Smooth muscle cell (in vitro differentiated cells): Measurements from ENCODE around the gene MIPOL1. TPM values are rescaled to one million over a fixed set of nuclear protein-coding genes. Genes with fewer than 3 reads are reported as not detected.

Source experiments
- DNase-seq: peaks from one replicate; lab custom pipeline; 2025; ENCODE audit not compliant: unreplicated experiment; lab: John Stamatoyannopoulos, UW
- H2AFZ ChIP-seq: fragments of 200-600 bp; sonication (generic); 2 replicates; pipeline ENCODE4 v1.6.0; 2016; ENCODE audit warnings: antibody characterized with exemption, low read depth, mild to moderate bottlenecking
- H3F3A ChIP-seq: fragments of 200-600 bp; sonication (generic); 2 replicates; pipeline ENCODE4 v1.6.0; 2017; ENCODE audit warnings: antibody characterized with exemption, low read depth
- H3K27ac ChIP-seq: fragments of 200-600 bp; sonication (generic); 2 replicates; pipeline ENCODE4 v1.5.1; 2016; ENCODE audit warnings: low read depth, mild to moderate bottlenecking
- H3K27me3 ChIP-seq: fragments of 200-600 bp; sonication (generic); 2 replicates; pipeline ENCODE4 v1.6.1; 2016; ENCODE audit warnings: low read depth, mild to moderate bottlenecking
- H3K36me3 ChIP-seq: fragments of 200-600 bp; sonication (generic); 2 replicates; pipeline ENCODE4 v1.5.1; 2016; ENCODE audit warnings: low read depth
- H3K4me1 ChIP-seq: fragments of 200-600 bp; sonication (generic); 2 replicates; pipeline ENCODE4 v1.5.1; 2016; ENCODE audit warnings: low read depth
- H3K4me2 ChIP-seq: fragments of 200-600 bp; sonication (generic); 2 replicates; pipeline ENCODE4 v1.6.0; 2016; ENCODE audit warnings: mild to moderate bottlenecking
- H3K4me3 ChIP-seq: fragments of 200-600 bp; sonication (generic); 2 replicates; pipeline ENCODE4 v1.5.1; 2016; ENCODE audit warnings: mild to moderate bottlenecking
- H3K79me2 ChIP-seq: fragments of 200-600 bp; sonication (generic); 2 replicates; pipeline ENCODE4 v1.6.0; 2016; ENCODE audit warnings: low read depth, mild to moderate bottlenecking
- H3K9ac ChIP-seq: fragments of 200-600 bp; sonication (generic); 2 replicates; pipeline ENCODE4 v1.6.0; 2016; ENCODE audit warnings: low read depth
- H3K9me3 ChIP-seq: fragments of 200-600 bp; sonication (generic); replicated peaks from 2 replicates; pipeline ENCODE4 v1.5.1; 2016; ENCODE audit warnings: low read depth
- H4K20me1 ChIP-seq: fragments of 200-600 bp; sonication (generic); 2 replicates; pipeline ENCODE4 v1.6.0; 2016; ENCODE audit warnings: low read depth
- WGBS: methylation state at CpG from one replicate; pipeline ENCODE4 v1.1.7; 2016; ENCODE audit warnings: low lambda C conversion rate; 5-methylcytosine and 5-hydroxymethylcytosine counted together
- polyA plus RNA-seq: library from polyadenylated mRNA; unstranded; fragments of >200 nt; fragmentation: Nextera tagmentation; extraction: Ambion mirVana; gene quantifications from 2 replicates; pipeline ENCODE4 v1.2.1, GENCODE V29; 2016
- total RNA-seq: library from RNA; depleted of rRNA; stranded (reverse); fragments of >200 nt; gene quantifications from 2 replicates; pipeline ENCODE4 v1.2.3, GENCODE V29; 2014
- TF ChIP-seq, protein P1 (sequence below): fragments of 200-600 bp; sonication (generic); IDR thresholded peaks from 2 replicates; pipeline ENCODE4 v1.5.1; 2017; ENCODE audit warnings: borderline replicate concordance, mild to moderate bottlenecking, antibody characterized with exemption; ENCODE audit not compliant: insufficient read depth, poor library complexity, severe bottlenecking

MIPOL1 gene
- total and polyA plus RNA-seq, 2 experiments from 2014 or later = 3.2 to 5.1 TPM

- Histone ChIP-seq H3K9me3 (no peaks in the 10 kb centered on the region), H3K4me3 (no peak overlapping the region), H2AFZ (no peak overlapping the region), H3K4me1 (no peaks in the 10 kb centered on the region), H3K36me3 (no peaks in the 10 kb centered on the region), H3K27ac (no peak overlapping the region), H3K9ac (no peak overlapping the region), H3F3A (no peaks in the 10 kb centered on the region), H3K27me3 (no peaks in the 10 kb centered on the region), H3K79me2 (no peaks in the 10 kb centered on the region), H3K4me2 (no peak overlapping the region), H4K20me1 (no peaks in the 10 kb centered on the region)
- TF ChIP-seq, protein P1, sequence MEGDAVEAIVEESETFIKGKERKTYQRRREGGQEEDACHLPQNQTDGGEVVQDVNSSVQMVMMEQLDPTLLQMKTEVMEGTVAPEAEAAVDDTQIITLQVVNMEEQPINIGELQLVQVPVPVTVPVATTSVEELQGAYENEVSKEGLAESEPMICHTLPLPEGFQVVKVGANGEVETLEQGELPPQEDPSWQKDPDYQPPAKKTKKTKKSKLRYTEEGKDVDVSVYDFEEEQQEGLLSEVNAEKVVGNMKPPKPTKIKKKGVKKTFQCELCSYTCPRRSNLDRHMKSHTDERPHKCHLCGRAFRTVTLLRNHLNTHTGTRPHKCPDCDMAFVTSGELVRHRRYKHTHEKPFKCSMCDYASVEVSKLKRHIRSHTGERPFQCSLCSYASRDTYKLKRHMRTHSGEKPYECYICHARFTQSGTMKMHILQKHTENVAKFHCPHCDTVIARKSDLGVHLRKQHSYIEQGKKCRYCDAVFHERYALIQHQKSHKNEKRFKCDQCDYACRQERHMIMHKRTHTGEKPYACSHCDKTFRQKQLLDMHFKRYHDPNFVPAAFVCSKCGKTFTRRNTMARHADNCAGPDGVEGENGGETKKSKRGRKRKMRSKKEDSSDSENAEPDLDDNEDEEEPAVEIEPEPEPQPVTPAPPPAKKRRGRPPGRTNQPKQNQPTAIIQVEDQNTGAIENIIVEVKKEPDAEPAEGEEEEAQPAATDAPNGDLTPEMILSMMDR = no peak
- DNase-seq = no peak
- WGBS = 95% methylated on average over 1 of the region's 1 CpG
These were observed 54.7 kb downstream of the MIPOL1 start for GRCh38 chr14:37252434-37252833.

- 95% methylated on average over 1 of the region's 1 CpG for WGBS
- H3K4me2 ChIP-seq = no peak overlapping the region
- H3K9ac ChIP-seq = no peak overlapping the region
- no peaks in the 10 kb centered on the region for H3F3A ChIP-seq
- no peak for DNase-seq
- H3K9me3 ChIP-seq = no peaks in the 10 kb centered on the region
- TF ChIP-seq, protein P1 = no peak
- no peaks in the 10 kb centered on the region for H3K79me2 ChIP-seq
- no peak overlapping the region for H3K4me3 ChIP-seq
- H3K27ac ChIP-seq = no peak overlapping the region
- H4K20me1 ChIP-seq = no peaks in the 10 kb centered on the region
- H3K4me1 ChIP-seq = no peaks in the 10 kb centered on the region
- H3K27me3 ChIP-seq = no peaks in the 10 kb centered on the region
- H3K36me3 ChIP-seq = no peaks in the 10 kb centered on the region
- no peak overlapping the region for H2AFZ ChIP-seq
These were observed 56.2 kb downstream of the MIPOL1 start for GRCh38 chr14:37253905-37254304.

DNA sequence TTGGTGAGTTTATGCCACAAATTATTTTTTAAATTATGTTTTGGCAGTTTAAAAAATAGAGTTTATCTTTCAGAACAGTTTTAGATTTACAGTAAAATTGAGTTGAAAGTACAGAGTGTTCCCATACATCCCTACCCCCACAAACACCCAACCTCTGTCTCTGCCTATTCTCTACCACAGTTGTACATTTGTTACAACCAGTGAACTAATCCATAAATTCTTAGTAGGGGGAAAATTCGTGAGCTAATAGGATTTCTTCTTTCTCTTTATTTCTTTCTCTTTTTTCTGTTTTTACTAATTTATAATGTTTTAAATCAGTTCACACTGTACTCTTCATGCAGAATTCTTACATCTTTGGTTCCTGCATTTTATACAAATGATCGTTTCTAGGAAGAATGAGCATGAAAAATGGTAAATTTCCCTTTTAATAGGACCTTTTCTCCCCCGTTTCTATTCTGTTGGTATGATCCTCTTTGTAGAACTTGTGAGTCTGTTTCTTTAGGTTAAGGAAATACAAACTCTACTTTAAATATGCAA lies 56.7 kb downstream of the MIPOL1 start:
- H3K4me3 ChIP-seq = no peak overlapping the region
- H3K27me3 ChIP-seq = no peaks in the 10 kb centered on the region
- no peak overlapping the region for H2AFZ ChIP-seq
- TF ChIP-seq, protein P1 = no peak
- DNase-seq = no peak
- H3K4me1 ChIP-seq = no peaks in the 10 kb centered on the region
- H4K20me1 ChIP-seq = no peaks in the 10 kb centered on the region
- no peak overlapping the region for H3K4me2 ChIP-seq
- no peaks in the 10 kb centered on the region for H3K9me3 ChIP-seq
- no peaks in the 10 kb centered on the region for H3K79me2 ChIP-seq
- no peak overlapping the region for H3K27ac ChIP-seq
- no peaks in the 10 kb centered on the region for H3F3A ChIP-seq
- no peak overlapping the region for H3K9ac ChIP-seq
- no peaks in the 10 kb centered on the region for H3K36me3 ChIP-seq
- 80% methylated on average over 3 of the region's 3 CpGs for WGBS

DNA sequence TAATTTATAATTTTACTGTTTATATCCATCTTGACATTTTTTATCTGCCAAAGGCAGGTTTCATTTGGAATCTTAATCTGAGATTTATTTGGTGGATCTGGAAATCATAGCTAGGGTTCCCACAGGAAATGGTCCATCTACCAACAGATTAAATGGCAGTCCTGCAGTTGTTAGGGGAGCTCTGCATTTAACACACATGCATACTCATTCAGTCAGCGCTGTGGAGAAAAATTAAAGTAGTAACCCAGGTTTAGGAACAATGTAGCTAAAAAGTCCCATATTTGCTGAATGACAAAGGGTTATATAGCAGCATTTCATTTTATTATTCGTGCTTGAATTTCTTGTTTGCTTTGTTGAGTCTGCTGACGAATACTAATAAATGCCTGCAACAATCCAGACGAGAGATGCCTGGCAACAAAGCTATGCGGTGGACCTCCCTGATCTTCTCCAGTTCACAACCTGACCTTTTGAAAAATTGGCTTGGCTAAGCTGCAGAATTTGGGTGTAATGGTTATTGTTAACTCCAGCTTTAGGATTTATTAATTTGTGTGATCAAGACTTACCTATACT lies 59.8 kb downstream of the MIPOL1 start:
- no peak overlapping the region for H2AFZ ChIP-seq
- H3K27ac ChIP-seq = no peak overlapping the region
- no peaks in the 10 kb centered on the region for H3K79me2 ChIP-seq
- H3K9ac ChIP-seq = no peak overlapping the region
- H3K36me3 ChIP-seq = no peaks in the 10 kb centered on the region
- no peak overlapping the region for H3K4me3 ChIP-seq
- no peak for DNase-seq
- H3K4me1 ChIP-seq = no peaks in the 10 kb centered on the region
- no peaks in the 10 kb centered on the region for H3F3A ChIP-seq
- no peaks in the 10 kb centered on the region for H3K27me3 ChIP-seq
- no peak overlapping the region for H3K4me2 ChIP-seq
- TF ChIP-seq, protein P1 = no peak
- WGBS = 79% methylated on average over 5 of the region's 5 CpGs
- no peaks in the 10 kb centered on the region for H4K20me1 ChIP-seq
- H3K9me3 ChIP-seq = no peaks in the 10 kb centered on the region
